HG03354 (cell line): Measurements from ENCODE around the gene CILP2.

Experiments used
- ATAC-seq: cut with Tn5 transposase; IDR thresholded peaks from one replicate; pipeline ENCODE4 v1.9.1; 2021; ENCODE audit warnings: mild to moderate bottlenecking; ENCODE audit not compliant: unreplicated experiment, poor library complexity, severe bottlenecking

Gene CILP2

DNA sequence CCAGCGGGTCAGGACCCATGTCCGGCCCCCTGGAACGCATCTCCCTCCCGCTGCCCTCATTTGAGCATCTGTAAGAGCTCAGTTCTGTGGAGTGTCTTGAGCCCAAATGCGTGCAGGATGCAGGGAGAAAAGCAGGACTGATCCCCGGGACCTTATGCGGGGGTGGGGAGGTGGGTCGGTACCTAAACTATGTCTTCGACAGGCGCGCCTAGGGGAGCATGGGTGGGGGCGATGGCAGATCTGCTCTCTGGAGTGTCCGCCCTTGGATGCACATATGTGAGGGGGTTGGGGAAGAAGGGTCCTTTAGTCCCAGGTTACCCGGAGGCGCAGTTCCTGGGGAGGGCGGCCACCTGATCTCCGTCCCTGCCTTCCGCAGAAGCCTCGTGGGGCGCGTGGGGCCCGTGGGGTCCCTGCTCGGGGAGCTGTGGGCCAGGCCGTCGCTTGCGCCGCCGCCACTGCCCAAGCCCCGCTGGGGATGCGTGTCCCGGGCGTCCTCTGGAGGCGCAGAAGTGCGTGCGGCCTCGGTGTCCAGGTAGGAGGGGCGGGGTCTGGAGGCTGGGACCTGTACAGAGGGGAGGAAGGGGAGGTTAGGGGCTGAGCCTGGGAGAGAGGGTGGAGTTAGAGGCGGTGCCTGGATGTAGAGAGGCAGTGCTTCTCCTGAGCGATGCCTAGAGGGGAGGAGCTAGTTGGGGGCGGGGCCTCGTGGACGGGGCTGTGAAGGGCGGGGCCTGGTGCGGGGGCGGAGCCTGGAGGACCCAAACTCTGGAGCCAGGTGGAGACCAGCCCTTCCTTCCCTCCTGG is 2.9 kb downstream of the CILP2 start:
- ATAC-seq: peak; percentile 58

DNA sequence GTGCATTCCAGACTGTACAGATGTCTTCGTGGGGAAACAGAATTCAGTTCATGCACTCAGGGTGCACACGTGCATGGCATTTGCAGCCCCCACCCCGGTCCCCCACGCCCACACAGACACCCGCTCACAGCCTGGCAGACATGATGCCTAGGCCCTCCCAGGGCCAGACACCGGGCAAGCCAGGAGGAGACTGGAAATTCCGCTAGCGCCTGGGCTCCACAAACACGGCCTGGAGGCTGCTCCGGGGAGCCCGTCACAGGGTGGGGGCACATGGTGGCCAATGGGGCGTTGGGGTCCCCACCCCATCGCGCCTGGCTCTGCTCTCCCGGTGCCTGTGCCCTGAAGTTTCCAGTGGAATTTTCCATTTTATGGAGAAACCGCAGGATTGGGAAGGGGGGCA is 3.6 kb downstream of the CILP2 start:
- ATAC-seq: no peak

DNA sequence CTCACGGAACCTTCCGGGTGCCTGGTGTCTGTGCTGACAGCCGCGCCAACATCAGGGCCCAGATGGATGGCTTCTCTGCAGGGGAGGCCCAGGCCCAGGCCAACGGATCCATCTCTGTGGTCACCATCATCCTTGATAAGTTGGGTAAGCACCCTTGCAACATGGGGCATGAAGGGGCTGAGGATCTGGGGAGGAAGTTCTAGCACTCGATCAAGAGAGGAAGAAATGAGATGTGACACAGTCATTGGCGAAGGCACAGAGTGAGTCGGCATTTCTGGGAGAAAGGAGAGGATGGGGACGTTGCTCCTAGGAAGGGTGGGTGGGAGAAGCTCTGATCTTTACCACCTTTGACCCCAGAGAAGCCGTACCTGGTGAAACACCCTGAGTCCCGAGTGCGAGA is 4.4 kb downstream of the CILP2 start:
- no peak for ATAC-seq

DNA sequence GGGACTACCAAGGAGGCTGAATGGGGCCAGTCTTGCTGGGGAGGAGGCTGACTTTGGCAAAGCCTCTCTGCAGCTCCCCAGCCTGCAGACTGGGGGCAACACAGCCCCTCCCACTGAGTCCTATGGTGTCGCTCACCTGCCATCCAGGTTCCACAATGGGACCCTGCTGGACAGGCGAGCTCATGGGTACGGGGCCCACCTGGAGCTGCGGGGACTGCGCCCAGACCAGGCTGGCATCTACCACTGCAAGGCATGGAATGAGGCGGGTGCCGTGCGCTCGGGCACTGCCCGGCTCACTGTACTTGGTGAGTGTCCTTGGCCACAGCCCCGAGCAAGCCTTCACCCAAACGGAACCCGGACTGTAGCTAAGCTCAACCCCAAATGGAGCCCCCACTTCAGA is 5.0 kb downstream of the CILP2 start:
- no peak for ATAC-seq

DNA sequence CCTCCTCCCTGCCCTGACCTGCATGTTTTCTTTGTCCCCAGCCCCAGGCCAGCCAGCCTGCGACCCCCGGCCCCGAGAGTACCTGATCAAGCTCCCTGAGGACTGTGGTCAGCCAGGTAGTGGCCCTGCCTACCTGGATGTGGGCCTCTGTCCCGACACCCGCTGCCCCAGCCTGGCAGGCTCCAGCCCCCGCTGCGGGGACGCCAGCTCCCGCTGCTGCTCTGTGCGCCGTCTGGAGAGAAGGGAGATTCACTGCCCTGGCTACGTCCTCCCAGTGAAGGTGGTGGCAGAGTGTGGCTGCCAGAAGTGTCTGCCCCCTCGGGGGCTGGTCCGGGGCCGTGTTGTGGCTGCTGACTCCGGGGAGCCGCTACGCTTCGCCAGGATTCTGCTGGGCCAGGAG is 5.6 kb downstream of the CILP2 start:
- no peak for ATAC-seq

DNA sequence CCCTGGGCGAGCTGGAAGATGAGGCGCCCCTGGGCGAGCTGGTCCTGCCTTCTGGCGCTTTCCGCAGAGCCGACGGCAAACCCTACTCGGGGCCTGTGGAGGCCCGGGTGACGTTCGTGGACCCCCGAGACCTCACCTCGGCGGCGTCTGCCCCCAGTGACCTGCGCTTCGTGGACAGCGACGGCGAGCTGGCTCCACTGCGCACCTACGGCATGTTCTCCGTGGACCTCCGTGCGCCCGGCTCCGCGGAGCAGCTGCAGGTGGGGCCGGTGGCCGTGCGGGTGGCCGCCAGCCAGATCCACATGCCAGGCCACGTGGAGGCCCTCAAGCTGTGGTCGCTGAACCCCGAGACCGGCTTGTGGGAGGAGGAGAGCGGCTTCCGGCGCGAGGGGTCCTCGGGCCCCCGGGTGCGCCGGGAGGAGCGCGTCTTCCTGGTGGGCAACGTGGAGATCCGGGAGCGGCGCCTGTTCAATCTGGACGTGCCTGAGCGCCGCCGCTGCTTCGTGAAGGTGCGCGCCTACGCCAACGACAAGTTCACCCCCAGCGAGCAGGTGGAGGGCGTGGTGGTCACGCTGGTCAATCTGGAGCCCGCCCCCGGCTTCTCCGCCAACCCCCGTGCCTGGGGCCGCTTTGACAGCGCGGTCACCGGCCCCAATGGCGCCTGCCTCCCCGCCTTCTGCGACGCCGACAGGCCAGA is 6.3 kb downstream of the CILP2 start:
- ATAC-seq: no peak

DNA sequence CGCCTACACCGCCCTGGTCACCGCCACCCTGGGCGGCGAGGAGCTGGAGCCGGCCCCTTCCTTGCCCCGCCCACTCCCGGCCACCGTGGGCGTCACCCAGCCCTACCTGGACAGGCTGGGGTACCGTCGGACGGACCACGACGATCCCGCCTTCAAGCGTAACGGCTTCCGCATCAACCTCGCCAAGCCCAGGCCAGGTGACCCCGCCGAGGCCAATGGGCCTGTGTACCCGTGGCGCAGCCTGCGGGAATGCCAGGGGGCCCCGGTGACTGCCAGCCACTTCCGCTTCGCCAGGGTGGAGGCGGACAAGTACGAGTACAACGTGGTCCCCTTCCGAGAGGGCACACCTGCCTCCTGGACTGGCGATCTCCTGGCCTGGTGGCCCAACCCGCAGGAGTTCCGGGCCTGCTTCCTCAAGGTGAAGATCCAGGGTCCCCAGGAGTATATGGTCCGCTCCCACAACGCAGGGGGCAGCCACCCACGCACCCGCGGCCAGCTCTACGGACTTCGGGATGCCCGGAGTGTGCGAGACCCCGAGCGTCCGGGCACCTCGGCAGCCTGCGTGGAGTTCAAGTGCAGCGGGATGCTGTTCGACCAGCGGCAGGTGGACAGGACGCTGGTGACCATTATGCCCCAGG is 7.0 kb downstream of the CILP2 start:
- no peak for ATAC-seq

DNA sequence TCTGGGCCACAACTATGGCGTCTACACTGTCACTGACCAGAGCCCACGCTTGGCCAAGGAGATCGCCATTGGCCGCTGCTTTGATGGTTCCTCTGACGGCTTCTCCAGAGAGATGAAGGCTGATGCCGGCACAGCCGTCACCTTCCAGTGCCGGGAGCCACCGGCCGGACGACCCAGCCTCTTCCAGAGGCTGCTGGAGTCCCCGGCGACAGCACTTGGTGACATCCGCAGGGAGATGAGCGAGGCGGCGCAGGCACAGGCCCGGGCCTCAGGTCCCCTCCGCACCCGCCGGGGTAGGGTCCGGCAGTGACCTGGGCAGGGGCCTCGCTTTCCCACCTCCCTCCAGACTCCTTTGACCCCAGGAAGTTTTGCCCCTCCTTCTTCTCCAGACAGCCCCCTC is 7.6 kb downstream of the CILP2 start:
- no peak for ATAC-seq

DNA sequence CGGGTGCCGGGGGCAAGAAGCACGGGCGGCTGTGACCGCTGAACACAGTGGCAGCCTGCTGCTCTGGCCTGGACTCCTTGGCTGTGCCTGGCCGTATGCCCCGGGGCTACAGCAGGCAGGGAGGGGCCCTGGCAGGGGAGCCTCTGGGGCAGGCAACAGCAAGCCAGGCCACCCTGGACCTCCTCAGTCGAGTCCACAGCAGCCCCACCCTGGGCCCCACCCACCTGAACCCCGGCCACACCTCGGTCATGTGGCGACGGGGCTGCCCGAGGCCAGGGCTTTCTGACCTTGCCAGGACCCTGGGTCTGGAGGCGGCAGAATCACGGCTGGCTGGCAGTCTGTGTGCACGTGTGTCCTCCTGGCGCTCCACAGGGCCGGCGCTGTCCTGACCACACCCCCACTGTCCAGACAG is 8.7 kb downstream of the CILP2 start:
- no peak for ATAC-seq

DNA sequence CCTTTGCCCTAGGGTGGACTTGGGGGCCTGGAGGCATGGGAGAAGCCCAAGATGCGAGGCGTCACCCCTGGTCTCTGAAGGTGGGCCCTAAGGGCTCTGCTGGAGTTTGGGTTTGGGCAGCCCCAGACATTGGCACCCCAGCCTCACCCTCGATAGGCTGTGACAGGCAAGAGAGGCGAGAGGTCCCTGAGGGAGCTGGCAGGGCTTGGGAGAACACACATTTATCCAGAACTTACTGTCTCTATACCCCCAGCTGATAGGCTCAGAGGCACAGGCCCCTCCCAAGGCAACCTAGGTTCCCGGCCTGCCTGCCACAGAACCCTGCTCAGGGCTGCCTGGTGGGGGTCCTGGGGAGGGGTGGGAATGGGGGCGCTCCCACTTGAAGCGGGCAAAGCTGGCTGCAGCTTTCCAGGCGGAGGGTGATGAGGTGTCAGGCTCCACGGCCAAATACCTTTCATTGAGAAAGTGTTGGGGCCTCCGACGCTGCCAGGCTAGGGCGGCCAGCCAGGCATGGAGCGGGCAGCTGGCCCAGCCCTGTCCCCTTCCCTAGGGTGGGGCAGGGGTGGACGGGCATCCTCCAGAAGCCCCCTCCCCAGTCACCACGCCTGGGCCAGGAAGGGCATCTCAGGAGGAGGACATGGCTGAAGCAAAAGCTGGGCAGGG is 9.7 kb downstream of the CILP2 start:
- ATAC-seq: no peak

DNA sequence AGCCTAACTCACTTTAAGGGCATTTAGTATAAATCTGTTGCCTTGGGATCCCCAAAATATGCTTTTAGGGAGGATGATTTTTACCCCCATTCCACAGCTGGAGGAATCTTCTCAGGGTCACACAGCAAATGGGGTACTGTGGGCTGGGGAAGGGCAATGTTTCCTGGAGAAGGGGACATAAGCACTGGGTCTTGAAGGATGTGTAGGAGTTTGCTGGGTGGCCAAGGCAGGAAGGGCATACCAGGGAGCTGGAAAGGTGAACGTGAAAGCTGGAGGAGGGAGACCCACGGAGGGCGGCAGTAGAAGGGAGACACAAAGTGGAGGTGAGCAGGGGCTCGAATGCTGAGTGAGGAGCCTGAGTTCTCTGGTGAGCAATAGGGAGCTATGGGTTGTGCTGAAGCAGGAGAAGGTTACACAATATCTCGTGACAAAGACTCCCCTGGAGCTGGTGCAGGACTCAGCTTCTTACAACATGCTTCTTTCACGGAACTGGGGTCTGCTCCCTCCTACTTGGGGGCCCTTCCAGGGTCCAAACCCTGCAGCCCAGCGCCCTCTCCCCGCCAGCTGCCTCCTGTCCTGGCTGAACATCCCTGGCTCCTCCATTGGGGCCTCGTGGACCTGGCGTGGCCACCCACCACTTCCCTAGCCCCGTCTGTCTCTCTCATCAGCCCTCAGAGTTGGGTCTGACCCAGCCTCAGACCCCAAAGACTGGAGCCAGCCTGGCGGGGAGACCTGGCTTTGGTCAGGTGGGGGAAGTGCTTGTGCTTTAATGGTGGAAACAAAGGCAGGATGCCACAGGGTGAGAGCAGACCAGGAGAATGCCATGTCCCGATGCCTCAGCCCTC is 11.1 kb downstream of the CILP2 start:
- ATAC-seq: no peak

DNA sequence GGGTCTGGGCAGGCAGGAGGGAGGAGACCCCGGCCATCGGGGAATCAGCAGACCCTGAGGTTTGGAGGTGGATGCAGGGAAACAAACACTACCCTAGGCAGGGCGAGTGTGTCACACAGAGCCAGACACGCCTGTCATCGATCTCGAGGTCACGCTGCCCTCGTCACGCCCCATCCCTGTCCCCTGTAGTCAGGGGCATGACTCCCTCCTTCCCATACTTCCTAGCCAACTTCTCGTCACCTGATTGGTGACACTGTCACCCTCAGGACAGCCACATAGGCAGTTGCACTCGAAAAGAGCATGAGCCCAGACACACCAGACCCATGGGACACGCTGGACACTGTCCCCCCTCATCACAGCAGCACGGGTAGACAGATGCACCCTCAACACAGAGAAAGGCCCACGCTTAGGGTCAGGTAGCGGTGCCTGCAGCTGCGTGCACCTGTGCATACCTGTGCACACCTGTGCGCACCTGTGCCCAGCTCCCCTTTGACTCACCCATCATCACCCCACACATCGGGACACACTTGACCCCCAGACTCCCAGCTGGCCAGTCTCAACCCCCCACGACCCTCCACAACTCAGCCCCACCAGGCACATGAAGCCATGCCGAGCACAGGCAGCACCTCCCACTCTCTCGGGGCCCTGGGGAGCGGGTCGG is 11.9 kb downstream of the CILP2 start:
- ATAC-seq: no peak

DNA sequence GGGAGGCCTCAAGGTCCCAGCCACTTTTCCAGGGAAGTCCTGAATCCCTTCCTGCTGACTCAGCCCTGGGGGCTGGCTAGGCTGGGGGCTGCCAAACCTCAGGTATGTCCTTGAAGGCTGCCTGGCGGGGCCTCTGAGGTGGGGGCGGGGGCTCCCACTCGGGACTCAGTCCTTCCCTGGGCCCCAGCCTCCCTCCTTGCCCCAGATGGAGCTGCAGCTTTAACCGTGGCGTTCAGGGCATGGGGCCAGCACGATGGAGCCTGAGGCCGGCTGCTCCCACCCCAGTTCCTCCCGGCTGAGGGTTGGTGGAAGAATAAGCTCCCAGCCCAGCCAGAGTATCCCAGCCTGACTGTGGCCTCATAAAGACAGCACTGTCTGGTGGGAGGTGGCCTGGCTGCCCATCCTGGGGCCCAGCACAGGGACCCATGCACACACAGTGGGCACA is 12.4 kb downstream of the CILP2 start:
- no peak for ATAC-seq

DNA sequence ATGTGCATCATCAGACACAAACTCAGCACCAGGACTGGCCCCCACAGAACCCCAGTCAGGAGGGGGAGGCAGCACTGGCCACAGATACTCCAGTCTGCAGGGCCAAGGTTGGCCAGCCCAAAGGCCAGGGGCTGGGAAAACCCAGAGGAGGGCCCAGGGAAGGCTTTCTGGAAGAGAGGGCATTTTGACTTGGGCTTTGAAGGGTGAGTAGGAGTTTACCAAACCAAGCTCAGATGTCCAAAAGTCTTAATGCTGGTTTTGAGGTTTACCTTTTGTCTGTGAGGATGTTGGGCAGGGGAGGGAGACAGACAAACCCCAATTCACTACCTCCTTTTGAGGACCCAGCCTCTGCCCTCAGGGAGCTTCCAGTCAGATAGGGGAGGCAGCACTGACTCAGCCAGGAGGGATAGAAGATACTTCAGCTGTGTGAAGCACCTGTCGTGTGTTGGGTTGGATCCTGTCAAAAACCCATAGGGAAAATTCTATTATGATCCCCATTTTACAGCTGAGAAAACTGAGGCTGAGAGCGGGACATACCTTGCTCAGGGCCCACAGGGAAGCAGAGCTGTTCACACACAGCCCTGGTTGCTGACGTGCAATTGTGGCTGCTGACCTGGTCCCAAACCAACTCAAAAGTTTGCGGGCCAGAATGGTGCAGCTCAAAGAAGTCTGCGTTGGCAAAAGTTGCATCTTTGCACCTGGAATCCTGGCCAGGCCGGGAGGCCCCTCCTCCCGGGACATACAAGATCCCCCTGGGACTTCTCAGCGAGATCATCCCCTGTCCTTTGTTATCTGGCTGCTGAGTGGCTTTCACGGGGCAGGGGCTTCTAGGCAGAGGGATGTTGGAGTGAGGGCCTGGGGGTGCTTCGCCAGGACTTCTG is 13.1 kb downstream of the CILP2 start:
- ATAC-seq: no peak

DNA sequence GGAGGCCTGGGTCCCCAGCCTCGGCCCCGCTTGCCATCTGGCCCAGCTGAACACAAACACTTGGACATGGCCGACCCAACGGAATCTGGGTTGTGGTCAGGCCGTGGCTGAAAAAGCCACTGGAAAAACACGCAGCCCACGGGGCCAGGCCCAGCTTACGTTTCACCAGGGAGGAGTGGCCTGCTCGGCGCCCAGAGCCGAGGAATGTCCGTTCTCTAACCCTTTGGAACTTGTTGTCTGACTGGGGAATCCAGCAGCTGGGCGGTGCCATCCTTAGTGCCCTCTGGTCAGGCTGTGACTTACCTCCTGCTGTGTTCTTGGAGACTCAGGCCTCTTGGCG is 13.8 kb downstream of the CILP2 start:
- no peak for ATAC-seq

DNA sequence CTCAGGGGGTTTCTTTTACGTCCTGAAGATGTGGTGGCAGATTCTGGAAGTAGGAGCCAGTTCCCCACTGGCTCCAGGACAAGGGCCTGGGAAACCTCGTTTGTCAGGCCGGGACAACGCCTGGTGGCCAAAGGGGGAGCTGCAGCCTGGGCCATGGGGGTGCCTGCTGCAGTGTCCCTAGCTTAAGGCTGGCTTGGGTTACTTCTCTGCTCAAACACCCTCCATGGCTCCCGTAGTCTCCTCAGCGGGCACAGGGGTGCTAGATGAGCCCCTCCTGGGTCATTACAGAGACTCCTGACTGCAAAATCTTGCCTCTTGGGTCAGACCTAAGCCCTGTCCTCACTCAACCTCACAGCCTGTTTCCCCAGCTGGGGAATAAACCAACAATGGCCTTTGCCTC is 14.7 kb downstream of the CILP2 start:
- ATAC-seq: no peak

DNA sequence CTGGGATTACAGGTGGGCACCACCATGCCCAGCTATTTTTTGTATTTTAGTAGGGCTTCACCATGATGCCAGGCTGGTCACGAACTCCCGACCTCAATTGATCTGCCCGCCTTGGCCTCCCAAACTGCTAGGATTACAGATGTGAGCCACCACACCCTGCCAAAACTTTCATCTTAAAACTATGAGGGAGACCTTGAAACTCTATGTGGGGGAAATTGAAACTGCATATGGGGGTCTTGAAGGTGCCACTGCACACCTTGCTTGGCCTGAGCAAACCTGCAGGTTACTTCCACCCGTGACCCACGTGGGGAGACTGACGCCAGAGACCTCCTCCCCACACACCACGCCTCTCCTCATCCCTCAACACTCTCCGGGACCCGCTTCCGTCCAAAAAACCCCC is 15.6 kb downstream of the CILP2 start:
- ATAC-seq: no peak
